Colonic mucosa (tissue), 4 donors: Measurements from ENCODE around the gene UBR2. TPM values are rescaled to one million over a fixed set of nuclear protein-coding genes. Genes with fewer than 3 reads are reported as not detected.

Experiments used
- DNase-seq: peaks from one replicate; pipeline ENCODE4 v3.0.0-alpha.2; 2020
- H3K27ac ChIP-seq: fragments of 200-600 bp; one replicate; pipeline ENCODE4 v1.8.0; 2021
- H3K27me3 ChIP-seq: fragments of 200-600 bp; one replicate; pipeline ENCODE4 v1.8.0; 2021
- H3K36me3 ChIP-seq: fragments of 200-600 bp; one replicate; pipeline ENCODE4 v1.8.0; 2021
- H3K4me1 ChIP-seq: fragments of 200-600 bp; one replicate; pipeline ENCODE4 v1.8.0; 2021; ENCODE audit warnings: mild to moderate bottlenecking
- H3K4me3 ChIP-seq: fragments of 200-600 bp; one replicate; pipeline ENCODE4 v1.8.0; 2021
- H3K9ac ChIP-seq, 2 donors: one replicate each; pipeline ENCODE4 v1.7.0; 2013; ENCODE audit warnings: control low read depth in 2 of 2, low read depth in 2 of 2, low read length in 2 of 2
- H3K9me3 ChIP-seq: fragments of 200-600 bp; one replicate; pipeline ENCODE4 v1.8.0; 2021
- intact Hi-C: fragments of 100-400 bp; cut with DNase I; formaldehyde crosslinking; loops from one replicate; pipeline ENCODE4 v1.14.1; 2022
- total RNA-seq, 2 donors: library from RNA; stranded (reverse); fragmentation: NEBNext Ultra II Directional in 1 of 2; extraction: Animal tissue kit (Norgen Biotek cat#: 25700) in 1 of 2; gene quantifications; one replicate each; pipeline ENCODE4 v1.2.1, GENCODE V29; 2021
- TF ChIP-seq, protein P1 (sequence below): fragments of 200-600 bp; IDR thresholded peaks from one replicate; pipeline ENCODE4 v1.8.0; 2022; ENCODE audit warnings: antibody characterized with exemption, mild to moderate bottlenecking
- donor health status: healthy.
- donor health status: DM: no; HTN: no; CAD: no.
- donor health status: DM: no; HTN: no; CAD: no.

Gene UBR2
- total RNA-seq, result 10 to 100 TPM; 33.0 to 42.3 TPM

DNA sequence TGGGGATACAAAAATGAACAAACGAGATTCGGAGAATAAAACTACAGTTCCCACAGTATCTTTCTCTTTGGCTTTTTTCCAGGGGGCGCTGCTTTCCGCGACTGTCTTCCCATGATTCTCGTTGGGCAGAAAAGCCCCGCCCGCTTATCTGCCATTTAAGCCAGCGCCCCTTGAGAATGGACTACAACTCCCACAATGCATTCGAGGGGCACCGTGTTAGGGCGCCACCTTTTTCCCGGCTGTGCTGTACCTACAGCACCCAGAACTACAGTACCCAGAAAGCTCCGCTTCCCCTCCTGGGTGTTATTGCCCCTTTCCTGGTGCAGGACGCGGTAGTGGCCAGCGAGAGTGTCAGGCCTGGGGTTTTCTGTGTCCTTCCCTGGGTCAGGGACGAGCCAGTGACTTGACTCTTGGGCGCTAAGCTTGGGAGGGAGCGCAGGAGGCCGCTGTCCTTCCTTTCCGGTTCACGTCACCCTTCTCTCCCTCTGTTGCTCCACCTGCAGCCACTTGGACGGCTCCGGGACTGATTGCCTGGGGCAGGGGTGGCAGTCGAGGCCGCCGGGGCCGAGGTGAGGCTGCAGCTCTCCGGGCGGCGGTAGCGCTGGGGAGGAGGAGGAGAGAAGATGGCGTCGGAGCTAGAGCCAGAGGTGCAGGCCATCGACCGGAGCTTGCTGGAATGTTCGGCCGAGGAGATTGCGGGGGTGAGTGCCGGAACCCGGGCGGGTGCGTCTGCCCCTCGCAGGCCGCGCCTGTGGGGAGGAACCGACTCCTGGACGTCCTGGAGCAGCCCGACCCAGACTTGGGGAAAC, at the start of gene UBR2:
Gene UBR2, plus strand, starts transcription at position 333 of the 809 bp plus-strand sequence. Its CDS starts 291 bp downstream, at position 624.
- peak; percentile 98 for DNase-seq
- H3K9me3 ChIP-seq, result no peaks in the 10 kb centered on the region
- peak within 1 kb of the TSS; percentile 93 for H3K27ac ChIP-seq
- intact Hi-C loops, result no loop called here
- H3K27me3 ChIP-seq, result no peaks in the 10 kb centered on the region
- peak within 1 kb of the TSS; percentile 60 for H3K4me3 ChIP-seq
- TF ChIP-seq, protein P1, sequence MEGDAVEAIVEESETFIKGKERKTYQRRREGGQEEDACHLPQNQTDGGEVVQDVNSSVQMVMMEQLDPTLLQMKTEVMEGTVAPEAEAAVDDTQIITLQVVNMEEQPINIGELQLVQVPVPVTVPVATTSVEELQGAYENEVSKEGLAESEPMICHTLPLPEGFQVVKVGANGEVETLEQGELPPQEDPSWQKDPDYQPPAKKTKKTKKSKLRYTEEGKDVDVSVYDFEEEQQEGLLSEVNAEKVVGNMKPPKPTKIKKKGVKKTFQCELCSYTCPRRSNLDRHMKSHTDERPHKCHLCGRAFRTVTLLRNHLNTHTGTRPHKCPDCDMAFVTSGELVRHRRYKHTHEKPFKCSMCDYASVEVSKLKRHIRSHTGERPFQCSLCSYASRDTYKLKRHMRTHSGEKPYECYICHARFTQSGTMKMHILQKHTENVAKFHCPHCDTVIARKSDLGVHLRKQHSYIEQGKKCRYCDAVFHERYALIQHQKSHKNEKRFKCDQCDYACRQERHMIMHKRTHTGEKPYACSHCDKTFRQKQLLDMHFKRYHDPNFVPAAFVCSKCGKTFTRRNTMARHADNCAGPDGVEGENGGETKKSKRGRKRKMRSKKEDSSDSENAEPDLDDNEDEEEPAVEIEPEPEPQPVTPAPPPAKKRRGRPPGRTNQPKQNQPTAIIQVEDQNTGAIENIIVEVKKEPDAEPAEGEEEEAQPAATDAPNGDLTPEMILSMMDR, result peak; percentile 32
- H3K36me3 ChIP-seq, result no peaks in the 10 kb centered on the region
- H3K9ac ChIP-seq, result peak within 1 kb of the TSS; percentile 90 to 95
- no peaks in the 10 kb centered on the region for H3K4me1 ChIP-seq

DNA sequence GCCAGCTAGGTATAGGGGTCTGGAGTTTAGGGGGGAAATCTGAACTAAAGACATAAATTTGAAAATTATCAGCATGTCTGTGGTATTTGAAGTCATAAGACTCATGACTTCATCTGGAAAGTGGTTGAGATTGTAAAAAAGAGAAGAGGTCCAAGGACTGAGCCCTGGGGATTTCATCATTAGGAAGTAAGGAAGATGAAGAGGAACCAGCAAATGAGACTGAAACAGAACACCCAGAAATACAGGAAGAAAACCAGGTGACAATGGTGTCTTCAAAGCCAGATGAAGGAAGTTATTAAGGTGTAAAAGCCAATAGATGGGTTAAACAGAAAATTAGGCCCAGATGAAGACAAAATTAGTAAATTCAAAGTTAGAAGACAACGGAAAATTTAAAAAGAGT, 49.1 kb upstream of the UBR2 start:
- Histone ChIP-seq H3K9me3 (no peaks in the 10 kb centered on the region), H3K36me3 (no peaks in the 10 kb centered on the region), H3K4me3 (no peak overlapping the region), H3K27ac (no peak overlapping the region), H3K9ac (no peak overlapping the region), H3K27me3 (no peaks in the 10 kb centered on the region), H3K4me1 (no peaks in the 10 kb centered on the region)
- DNase-seq, result no peak
- intact Hi-C loops, result no loop called here
- TF ChIP-seq, protein P1, result no peak

DNA sequence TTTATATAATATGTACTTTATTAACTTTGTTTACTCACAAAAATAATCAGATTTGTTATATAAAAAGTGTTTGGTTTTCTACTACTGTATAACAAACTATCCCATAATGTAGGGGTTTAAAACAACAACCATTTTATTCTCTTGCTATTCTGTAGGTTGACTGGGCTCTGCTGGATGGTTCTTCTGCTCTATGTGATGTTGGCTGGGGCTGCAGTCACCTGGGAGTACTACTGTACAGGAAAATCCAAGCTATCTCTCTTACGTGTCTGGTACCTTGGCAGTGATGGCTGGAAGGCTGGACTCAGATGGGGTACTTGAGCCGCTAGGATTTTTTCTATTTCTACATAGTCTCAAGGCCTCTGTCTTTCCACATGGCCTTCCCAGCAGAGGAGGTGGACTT, 44.0 kb upstream of the UBR2 start:
- Histone ChIP-seq H3K9ac (no peak overlapping the region), H3K27me3 (no peaks in the 10 kb centered on the region), H3K4me1 (no peaks in the 10 kb centered on the region), H3K36me3 (no peaks in the 10 kb centered on the region), H3K9me3 (no peaks in the 10 kb centered on the region), H3K27ac (no peak overlapping the region), H3K4me3 (no peak overlapping the region)
- intact Hi-C loops, result no loop called here
- TF ChIP-seq, protein P1, result no peak
- no peak for DNase-seq

- H3K9me3 ChIP-seq, result no peaks in the 10 kb centered on the region
Observed at GRCh38 chr6:42520786-42521607, 42.8 kb upstream of the UBR2 start.

DNA sequence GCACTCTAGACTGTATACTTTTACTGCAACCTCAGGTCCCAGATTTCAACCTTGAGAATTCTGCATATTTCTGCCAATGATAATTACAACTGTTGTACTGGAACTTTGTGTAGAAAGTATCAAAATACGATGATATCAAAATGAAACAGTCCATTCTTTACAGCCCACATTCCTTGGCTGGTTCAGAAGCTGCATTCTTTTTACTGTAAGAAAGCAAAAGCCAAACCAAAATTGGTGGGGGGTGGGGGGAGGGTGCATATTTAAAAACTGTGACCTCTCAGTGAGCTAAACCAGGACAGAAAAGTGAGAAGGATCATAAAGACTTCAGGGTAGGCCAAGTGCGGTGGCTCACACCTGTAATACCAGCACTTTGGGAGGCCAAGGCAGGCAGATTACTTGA, 41.8 kb upstream of the UBR2 start:
- H3K27ac ChIP-seq, result no peak overlapping the region
- H3K27me3 ChIP-seq, result no peaks in the 10 kb centered on the region
- H3K9ac ChIP-seq, result no peak overlapping the region
- DNase-seq, result no peak
- TF ChIP-seq, protein P1, result no peak
- H3K9me3 ChIP-seq, result no peaks in the 10 kb centered on the region
- H3K36me3 ChIP-seq, result no peaks in the 10 kb centered on the region
- no peak overlapping the region for H3K4me3 ChIP-seq
- intact Hi-C loops, result no loop called here
- no peaks in the 10 kb centered on the region for H3K4me1 ChIP-seq

More at GRCh38 chr6:42520786-42521607, 42.8 kb upstream of the UBR2 start:
- TF ChIP-seq, protein P1, result no peak
- DNase-seq, result no peak
- Histone ChIP-seq H3K27ac (no peak overlapping the region), H3K27me3 (no peaks in the 10 kb centered on the region), H3K36me3 (no peaks in the 10 kb centered on the region), H3K9ac (no peak overlapping the region), H3K4me1 (no peaks in the 10 kb centered on the region), H3K4me3 (no peak overlapping the region)
- intact Hi-C loops, result no loop called here
